Liver (tissue), 9 donors: ENCODE measurements around the gene PNMA8C. TPM values are rescaled to one million over a fixed set of nuclear protein-coding genes. Genes with fewer than 3 reads are reported as not detected.

Experiments
- DNase-seq: peaks from one replicate; pipeline ENCODE4 v3.0.0-alpha.2; 2017; ENCODE audit warnings: low spot score
- H3K27ac ChIP-seq, 2 donors: one replicate each; pipeline ENCODE4 v1.7.0; 2013; ENCODE audit warnings: inconsistent platforms in 2 of 2, low read length in 2 of 2, control low read depth in 1 of 2, low read depth in 1 of 2, mild to moderate bottlenecking in 1 of 2
- H3K27me3 ChIP-seq, 4 donors: one replicate each; pipeline versions ENCODE4 v1.6.1 to v1.7.0; 2013; ENCODE audit warnings: low read length in 3 of 4, inconsistent platforms in 1 of 4, mild to moderate bottlenecking in 1 of 4, moderate library complexity in 1 of 4; ENCODE audit not compliant: control insufficient read depth in 4 of 4, insufficient read depth in 4 of 4
- H3K36me3 ChIP-seq, 4 donors: one replicate each; pipeline versions ENCODE4 v1.6.1 to v1.7.0; 2013; ENCODE audit warnings: low read length in 3 of 4, mild to moderate bottlenecking in 3 of 4, low read depth in 1 of 4, moderate library complexity in 1 of 4; ENCODE audit not compliant: control insufficient read depth in 4 of 4, insufficient read depth in 3 of 4
- H3K4me1 ChIP-seq, 4 donors: one replicate each; pipeline versions ENCODE4 v1.6.1 to v1.7.0; 2013; ENCODE audit warnings: low read length in 3 of 4, mild to moderate bottlenecking in 3 of 4, moderate library complexity in 1 of 4; ENCODE audit not compliant: control insufficient read depth in 4 of 4, insufficient read depth in 4 of 4
- H3K4me3 ChIP-seq, 3 donors: one replicate each; pipeline versions ENCODE4 v1.6.1 to v1.7.0; 2013; ENCODE audit warnings: low read length in 3 of 3, control low read depth in 1 of 3, low read depth in 1 of 3, mild to moderate bottlenecking in 1 of 3
- H3K9ac ChIP-seq, 2 donors: one replicate each; pipeline ENCODE4 v1.7.0; 2013; ENCODE audit warnings: low read length in 2 of 2, mild to moderate bottlenecking in 2 of 2, moderate library complexity in 2 of 2, control low read depth in 1 of 2, low read depth in 1 of 2
- H3K9me3 ChIP-seq, 4 donors: one replicate each; pipeline versions ENCODE4 v1.6.1 to v1.7.0; 2013; ENCODE audit warnings: low read length in 3 of 4; ENCODE audit not compliant: control insufficient read depth in 4 of 4
- EGR1 ChIP-seq, 2 donors: IDR thresholded peaks; 2 replicates each; pipeline ENCODE4 v1.6.1; 2016 to 2018; ENCODE audit warnings: antibody characterized with exemption in 2 of 2, low read depth in 2 of 2
- FOXA1 ChIP-seq: IDR thresholded peaks from 2 replicates; pipeline ENCODE4 v1.6.1; 2016; ENCODE audit warnings: antibody characterized with exemption
- FOXA2 ChIP-seq: IDR thresholded peaks from 2 replicates; pipeline ENCODE4 v1.6.1; 2016; ENCODE audit warnings: antibody characterized with exemption
- HNF4G ChIP-seq: IDR thresholded peaks from 2 replicates; pipeline ENCODE4 v1.6.1; 2016; ENCODE audit warnings: antibody characterized with exemption
- JUND ChIP-seq, 2 donors: IDR thresholded peaks; 2 replicates each; pipeline ENCODE4 v1.6.1; 2016; ENCODE audit warnings: antibody characterized with exemption in 2 of 2
- NR2F2 ChIP-seq: IDR thresholded peaks from 2 replicates; pipeline ENCODE4 v1.6.1; 2016; ENCODE audit warnings: antibody characterized with exemption
- RAD21 ChIP-seq, 2 donors: IDR thresholded peaks; 2 replicates each; pipeline ENCODE4 v1.6.1; 2016; ENCODE audit warnings: antibody characterized with exemption in 2 of 2, mild to moderate bottlenecking in 2 of 2
- RXRA ChIP-seq, 2 donors: IDR thresholded peaks; 2 replicates each; pipeline ENCODE4 v1.6.1; 2017 to 2018; ENCODE audit warnings: antibody characterized with exemption in 2 of 2, mild to moderate bottlenecking in 1 of 2
- SP1 ChIP-seq: IDR thresholded peaks from 2 replicates; pipeline ENCODE4 v1.6.1; 2018; ENCODE audit warnings: antibody characterized with exemption, mild to moderate bottlenecking
- TAF1 ChIP-seq: conservative IDR thresholded peaks from 2 replicates; pipeline ENCODE4 v1.6.1; 2016; ENCODE audit warnings: antibody characterized with exemption, mild to moderate bottlenecking
- YY1 ChIP-seq: IDR thresholded peaks from 2 replicates; pipeline ENCODE4 v1.6.1; 2016; ENCODE audit warnings: antibody characterized with exemption, mild to moderate bottlenecking
- WGBS: extraction: QIAGEN DNeasy Blood & Tissue Kit; methylation state at CpG from one replicate; pipeline ENCODE4 v1.1.7; 2013; 5-methylcytosine and 5-hydroxymethylcytosine counted together
- polyA plus RNA-seq, 2 donors: library from polyadenylated mRNA; stranded (reverse) in 1 of 2; unstranded in 1 of 2; fragments of 200-250 nt in 1 of 2; fragments of >200 nt in 1 of 2; fragmentation: Nextera tagmentation in 1 of 2; extraction: Ambion mirVana in 1 of 2; gene quantifications; one replicate each; pipeline versions ENCODE4 v1.2.1 to v1.2.3, GENCODE V29; 2013 to 2015
- total RNA-seq, 2 donors: library from RNA; depleted of rRNA; stranded (reverse); fragments of >200 nt; gene quantifications; one replicate each; pipeline ENCODE4 v1.2.3, GENCODE V29; 2014
- TF ChIP-seq, protein P1 (sequence below): IDR thresholded peaks from 2 replicates; pipeline ENCODE4 v1.6.1; 2016; ENCODE audit warnings: antibody characterized with exemption, mild to moderate bottlenecking
- TF ChIP-seq, protein P2 (sequence below): IDR thresholded peaks from 2 replicates; pipeline ENCODE4 v1.6.1; 2016; ENCODE audit warnings: antibody characterized with exemption
- TF ChIP-seq, protein P3 (sequence below): fragments of 150-350 bp; IDR thresholded peaks from 2 replicates; pipeline ENCODE4 v1.5.1; 2017; ENCODE audit warnings: improper control_type of control experiment, low read depth, low read length; ENCODE audit not compliant: missing input control
- TF ChIP-seq, protein P4 (sequence below): IDR thresholded peaks from 2 replicates; pipeline ENCODE4 v1.6.1; 2016; ENCODE audit warnings: antibody characterized with exemption
- donor health status: healthy.
- donor health status: healthy.
- donor health status: healthy.
- donor health status: healthy.
- donor health status: healthy.

Gene PNMA8C
- total and polyA plus RNA-seq, 4 donors: under 0.01 TPM; not detected in 3

DNA sequence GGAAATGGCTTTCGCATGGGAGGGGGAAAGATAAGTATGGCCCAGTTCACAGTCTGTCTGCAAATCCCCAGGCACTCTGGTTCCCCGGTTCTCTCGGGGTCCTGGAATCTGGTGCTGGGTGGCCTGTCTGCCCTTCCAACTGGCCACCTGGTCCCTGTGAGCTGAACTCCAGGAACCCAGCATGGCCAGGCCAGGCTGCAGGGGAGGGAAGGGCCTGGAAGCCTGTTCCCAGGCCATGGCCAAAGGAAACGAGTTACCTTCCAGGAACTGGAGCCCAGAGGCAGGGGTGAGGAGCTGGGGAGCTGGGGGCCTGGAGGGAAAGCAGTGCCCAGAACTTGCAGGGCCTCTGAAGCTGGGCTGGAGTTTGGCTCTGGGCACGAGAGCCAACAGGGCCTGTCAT lies 19.1 kb upstream of the PNMA8C start:
- TF ChIP-seq, protein P1, sequence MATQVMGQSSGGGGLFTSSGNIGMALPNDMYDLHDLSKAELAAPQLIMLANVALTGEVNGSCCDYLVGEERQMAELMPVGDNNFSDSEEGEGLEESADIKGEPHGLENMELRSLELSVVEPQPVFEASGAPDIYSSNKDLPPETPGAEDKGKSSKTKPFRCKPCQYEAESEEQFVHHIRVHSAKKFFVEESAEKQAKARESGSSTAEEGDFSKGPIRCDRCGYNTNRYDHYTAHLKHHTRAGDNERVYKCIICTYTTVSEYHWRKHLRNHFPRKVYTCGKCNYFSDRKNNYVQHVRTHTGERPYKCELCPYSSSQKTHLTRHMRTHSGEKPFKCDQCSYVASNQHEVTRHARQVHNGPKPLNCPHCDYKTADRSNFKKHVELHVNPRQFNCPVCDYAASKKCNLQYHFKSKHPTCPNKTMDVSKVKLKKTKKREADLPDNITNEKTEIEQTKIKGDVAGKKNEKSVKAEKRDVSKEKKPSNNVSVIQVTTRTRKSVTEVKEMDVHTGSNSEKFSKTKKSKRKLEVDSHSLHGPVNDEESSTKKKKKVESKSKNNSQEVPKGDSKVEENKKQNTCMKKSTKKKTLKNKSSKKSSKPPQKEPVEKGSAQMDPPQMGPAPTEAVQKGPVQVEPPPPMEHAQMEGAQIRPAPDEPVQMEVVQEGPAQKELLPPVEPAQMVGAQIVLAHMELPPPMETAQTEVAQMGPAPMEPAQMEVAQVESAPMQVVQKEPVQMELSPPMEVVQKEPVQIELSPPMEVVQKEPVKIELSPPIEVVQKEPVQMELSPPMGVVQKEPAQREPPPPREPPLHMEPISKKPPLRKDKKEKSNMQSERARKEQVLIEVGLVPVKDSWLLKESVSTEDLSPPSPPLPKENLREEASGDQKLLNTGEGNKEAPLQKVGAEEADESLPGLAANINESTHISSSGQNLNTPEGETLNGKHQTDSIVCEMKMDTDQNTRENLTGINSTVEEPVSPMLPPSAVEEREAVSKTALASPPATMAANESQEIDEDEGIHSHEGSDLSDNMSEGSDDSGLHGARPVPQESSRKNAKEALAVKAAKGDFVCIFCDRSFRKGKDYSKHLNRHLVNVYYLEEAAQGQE: no peak
- TF ChIP-seq SP1 (no peak), RAD21 (IDR thresholded peaks at IDR 0.05) (no peak), YY1 (no peak), JUND (IDR thresholded peaks at IDR 0.05) (no peak)
- TF ChIP-seq, protein P2, sequence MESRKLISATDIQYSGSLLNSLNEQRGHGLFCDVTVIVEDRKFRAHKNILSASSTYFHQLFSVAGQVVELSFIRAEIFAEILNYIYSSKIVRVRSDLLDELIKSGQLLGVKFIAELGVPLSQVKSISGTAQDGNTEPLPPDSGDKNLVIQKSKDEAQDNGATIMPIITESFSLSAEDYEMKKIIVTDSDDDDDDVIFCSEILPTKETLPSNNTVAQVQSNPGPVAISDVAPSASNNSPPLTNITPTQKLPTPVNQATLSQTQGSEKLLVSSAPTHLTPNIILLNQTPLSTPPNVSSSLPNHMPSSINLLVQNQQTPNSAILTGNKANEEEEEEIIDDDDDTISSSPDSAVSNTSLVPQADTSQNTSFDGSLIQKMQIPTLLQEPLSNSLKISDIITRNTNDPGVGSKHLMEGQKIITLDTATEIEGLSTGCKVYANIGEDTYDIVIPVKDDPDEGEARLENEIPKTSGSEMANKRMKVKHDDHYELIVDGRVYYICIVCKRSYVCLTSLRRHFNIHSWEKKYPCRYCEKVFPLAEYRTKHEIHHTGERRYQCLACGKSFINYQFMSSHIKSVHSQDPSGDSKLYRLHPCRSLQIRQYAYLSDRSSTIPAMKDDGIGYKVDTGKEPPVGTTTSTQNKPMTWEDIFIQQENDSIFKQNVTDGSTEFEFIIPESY: no peak
- TF ChIP-seq, protein P3, sequence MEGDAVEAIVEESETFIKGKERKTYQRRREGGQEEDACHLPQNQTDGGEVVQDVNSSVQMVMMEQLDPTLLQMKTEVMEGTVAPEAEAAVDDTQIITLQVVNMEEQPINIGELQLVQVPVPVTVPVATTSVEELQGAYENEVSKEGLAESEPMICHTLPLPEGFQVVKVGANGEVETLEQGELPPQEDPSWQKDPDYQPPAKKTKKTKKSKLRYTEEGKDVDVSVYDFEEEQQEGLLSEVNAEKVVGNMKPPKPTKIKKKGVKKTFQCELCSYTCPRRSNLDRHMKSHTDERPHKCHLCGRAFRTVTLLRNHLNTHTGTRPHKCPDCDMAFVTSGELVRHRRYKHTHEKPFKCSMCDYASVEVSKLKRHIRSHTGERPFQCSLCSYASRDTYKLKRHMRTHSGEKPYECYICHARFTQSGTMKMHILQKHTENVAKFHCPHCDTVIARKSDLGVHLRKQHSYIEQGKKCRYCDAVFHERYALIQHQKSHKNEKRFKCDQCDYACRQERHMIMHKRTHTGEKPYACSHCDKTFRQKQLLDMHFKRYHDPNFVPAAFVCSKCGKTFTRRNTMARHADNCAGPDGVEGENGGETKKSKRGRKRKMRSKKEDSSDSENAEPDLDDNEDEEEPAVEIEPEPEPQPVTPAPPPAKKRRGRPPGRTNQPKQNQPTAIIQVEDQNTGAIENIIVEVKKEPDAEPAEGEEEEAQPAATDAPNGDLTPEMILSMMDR: no peak
- Histone ChIP-seq H3K4me1 (no peaks in the 10 kb centered on the region), H3K9ac (no peak overlapping the region), H3K36me3 (no peaks in the 10 kb centered on the region), H3K9me3 (no peaks in the 10 kb centered on the region), H3K4me3 (no peak overlapping the region), H3K27me3 (no peaks in the 10 kb centered on the region), H3K27ac (no peak overlapping the region)
- WGBS: 69% methylated on average over 5 of the region's 5 CpGs
- no peak for DNase-seq

DNA sequence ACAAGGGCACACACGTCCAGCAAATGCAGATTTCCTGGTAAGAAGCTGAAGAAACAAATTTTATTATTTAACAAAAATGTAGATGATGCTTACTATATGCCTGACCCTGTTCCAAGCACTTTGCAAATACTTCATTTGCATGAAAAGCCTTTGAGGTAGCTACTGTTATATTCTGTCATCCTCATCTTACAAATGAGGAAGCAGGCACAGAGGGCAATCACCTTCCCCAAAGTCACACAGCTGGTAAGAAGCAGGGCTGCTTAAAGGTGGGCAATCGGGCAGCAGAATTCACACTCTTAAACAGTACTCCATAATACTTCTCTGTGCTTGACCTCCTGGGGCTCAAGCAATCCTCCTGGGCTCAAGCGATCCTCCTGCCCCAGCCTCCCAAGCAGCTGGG lies 18.3 kb upstream of the PNMA8C start:
- no peaks in the 10 kb centered on the region for H3K9me3 ChIP-seq
- DNase-seq: no peak
- H3K27ac ChIP-seq: no peak overlapping the region
- no peaks in the 10 kb centered on the region for H3K27me3 ChIP-seq
- no peak overlapping the region for H3K4me3 ChIP-seq
- 46% methylated on average over 3 of the region's 3 CpGs for WGBS
- TF ChIP-seq FOXA2 (no peak), NR2F2 (no peak), RXRA (IDR thresholded peaks at IDR 0.05) (no peak), RAD21 (IDR thresholded peaks at IDR 0.05) (no peak), TAF1 (no peak), EGR1 (IDR thresholded peaks at IDR 0.05; ENCODE audit: low read depth in 2 of 2) (no peak), YY1 (no peak), HNF4G (no peak), FOXA1 (no peak)
- TF ChIP-seq, protein P2: no peak
- TF ChIP-seq, protein P4, sequence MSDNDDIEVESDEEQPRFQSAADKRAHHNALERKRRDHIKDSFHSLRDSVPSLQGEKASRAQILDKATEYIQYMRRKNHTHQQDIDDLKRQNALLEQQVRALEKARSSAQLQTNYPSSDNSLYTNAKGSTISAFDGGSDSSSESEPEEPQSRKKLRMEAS: no peak
- no peak overlapping the region for H3K9ac ChIP-seq
- H3K36me3 ChIP-seq: no peaks in the 10 kb centered on the region
- no peaks in the 10 kb centered on the region for H3K4me1 ChIP-seq
